Gastrocnemius medialis (tissue), 4 donors: ENCODE results near the gene GRIK5.

Source experiments
- POLR2A ChIP-seq, 2 donors: fragments of 450-650 bp; IDR thresholded peaks; one replicate each; pipeline ENCODE4 v1.6.1; 2017; ENCODE audit warnings: antibody characterized with exemption in 2 of 2, mild to moderate bottlenecking in 2 of 2, moderate library complexity in 2 of 2
- TF ChIP-seq, protein P1 (sequence below), 5 experiments: fragments of 450-650 bp in 3 of 5; fragments of 200-600 bp in 2 of 5; sonication (generic) in 2 of 5; IDR thresholded peaks in 4 of 5; conservative IDR thresholded peaks in 1 of 5; 1 replicate in 4 of 5; 2 replicates in 1 of 5; pipeline ENCODE4 v1.5.1; 2016 to 2019; ENCODE audit warnings: antibody characterized with exemption in 5 of 5, mild to moderate bottlenecking in 3 of 5, moderate library complexity in 3 of 5

GRCh38 chr19:42065511-42065910, 4.5 kb downstream of the GRIK5 start:
- TF ChIP-seq, protein P1, sequence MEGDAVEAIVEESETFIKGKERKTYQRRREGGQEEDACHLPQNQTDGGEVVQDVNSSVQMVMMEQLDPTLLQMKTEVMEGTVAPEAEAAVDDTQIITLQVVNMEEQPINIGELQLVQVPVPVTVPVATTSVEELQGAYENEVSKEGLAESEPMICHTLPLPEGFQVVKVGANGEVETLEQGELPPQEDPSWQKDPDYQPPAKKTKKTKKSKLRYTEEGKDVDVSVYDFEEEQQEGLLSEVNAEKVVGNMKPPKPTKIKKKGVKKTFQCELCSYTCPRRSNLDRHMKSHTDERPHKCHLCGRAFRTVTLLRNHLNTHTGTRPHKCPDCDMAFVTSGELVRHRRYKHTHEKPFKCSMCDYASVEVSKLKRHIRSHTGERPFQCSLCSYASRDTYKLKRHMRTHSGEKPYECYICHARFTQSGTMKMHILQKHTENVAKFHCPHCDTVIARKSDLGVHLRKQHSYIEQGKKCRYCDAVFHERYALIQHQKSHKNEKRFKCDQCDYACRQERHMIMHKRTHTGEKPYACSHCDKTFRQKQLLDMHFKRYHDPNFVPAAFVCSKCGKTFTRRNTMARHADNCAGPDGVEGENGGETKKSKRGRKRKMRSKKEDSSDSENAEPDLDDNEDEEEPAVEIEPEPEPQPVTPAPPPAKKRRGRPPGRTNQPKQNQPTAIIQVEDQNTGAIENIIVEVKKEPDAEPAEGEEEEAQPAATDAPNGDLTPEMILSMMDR (IDR thresholded peaks at IDR 0.05 in 4 of 5, conservative IDR thresholded peaks at IDR 0.05 in 1 of 5), result no peak
- no peak for TF ChIP-seq POLR2A (IDR thresholded peaks at IDR 0.05)
